ENCODE results near the gene NRK.
"Not testable (repeated sequence)": the region's sequence is repeated elsewhere in the genome, so short reads cannot be mapped to it uniquely, and the experiment has no call there.

The NRK gene

DNA sequence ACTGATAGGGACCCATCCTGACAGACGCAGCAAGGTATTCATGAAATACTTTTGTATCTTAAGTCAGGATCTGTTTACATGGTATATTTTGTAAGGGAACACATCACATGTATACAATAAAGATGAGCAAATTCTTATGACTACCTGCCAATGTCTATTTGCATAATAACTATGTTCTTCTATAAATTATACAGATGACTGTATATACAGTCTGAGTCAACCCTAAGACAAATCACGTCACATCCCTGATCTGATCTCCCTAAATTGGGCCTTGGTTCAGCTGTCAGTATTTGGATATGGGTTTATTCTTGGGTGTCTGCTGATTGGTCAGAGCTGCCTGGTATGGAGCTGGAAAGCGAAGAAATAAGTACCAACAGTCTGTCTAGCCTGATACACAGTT is 122.9 kb downstream of the NRK start:
- TF ChIP-seq, protein P1, sequence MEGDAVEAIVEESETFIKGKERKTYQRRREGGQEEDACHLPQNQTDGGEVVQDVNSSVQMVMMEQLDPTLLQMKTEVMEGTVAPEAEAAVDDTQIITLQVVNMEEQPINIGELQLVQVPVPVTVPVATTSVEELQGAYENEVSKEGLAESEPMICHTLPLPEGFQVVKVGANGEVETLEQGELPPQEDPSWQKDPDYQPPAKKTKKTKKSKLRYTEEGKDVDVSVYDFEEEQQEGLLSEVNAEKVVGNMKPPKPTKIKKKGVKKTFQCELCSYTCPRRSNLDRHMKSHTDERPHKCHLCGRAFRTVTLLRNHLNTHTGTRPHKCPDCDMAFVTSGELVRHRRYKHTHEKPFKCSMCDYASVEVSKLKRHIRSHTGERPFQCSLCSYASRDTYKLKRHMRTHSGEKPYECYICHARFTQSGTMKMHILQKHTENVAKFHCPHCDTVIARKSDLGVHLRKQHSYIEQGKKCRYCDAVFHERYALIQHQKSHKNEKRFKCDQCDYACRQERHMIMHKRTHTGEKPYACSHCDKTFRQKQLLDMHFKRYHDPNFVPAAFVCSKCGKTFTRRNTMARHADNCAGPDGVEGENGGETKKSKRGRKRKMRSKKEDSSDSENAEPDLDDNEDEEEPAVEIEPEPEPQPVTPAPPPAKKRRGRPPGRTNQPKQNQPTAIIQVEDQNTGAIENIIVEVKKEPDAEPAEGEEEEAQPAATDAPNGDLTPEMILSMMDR (IDR thresholded peaks at IDR 0.05; ENCODE audit: extremely low read depth, insufficient read depth, missing control alignments): no peak
- DNase-seq (ENCODE audit: low spot score): no peak
- in situ Hi-C loops (cut with MboI; ENCODE audit: low pct_unique_long_range_greater_than_20kb, low sequenced_read_pairs, unreplicated experiment): no loop called here

DNA sequence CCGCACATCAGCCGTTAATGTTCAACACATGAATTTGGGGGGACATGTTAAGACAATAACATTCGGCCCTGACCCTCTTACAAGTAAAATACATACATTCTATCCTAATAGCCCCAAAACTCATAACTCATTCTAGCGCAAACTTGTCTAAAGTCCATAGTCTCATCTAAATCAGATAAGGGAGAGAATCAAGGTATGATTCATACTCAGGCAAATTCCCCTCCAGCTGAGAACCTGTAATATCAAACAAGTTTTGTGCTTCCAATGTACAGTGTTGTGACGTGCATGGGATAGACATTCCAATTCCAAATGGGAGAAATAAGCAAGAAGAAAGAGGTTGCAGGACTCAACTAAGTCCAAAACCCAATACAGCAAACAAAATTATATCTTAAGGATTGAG is 147.1 kb downstream of the NRK start:
- in situ Hi-C loops (cut with MboI; ENCODE audit: low pct_unique_long_range_greater_than_20kb, low sequenced_read_pairs, unreplicated experiment): no loop called here
- DNase-seq (ENCODE audit: low spot score): no peak
- TF ChIP-seq, protein P1 (IDR thresholded peaks at IDR 0.05; ENCODE audit: extremely low read depth, insufficient read depth, missing control alignments): no peak

DNA sequence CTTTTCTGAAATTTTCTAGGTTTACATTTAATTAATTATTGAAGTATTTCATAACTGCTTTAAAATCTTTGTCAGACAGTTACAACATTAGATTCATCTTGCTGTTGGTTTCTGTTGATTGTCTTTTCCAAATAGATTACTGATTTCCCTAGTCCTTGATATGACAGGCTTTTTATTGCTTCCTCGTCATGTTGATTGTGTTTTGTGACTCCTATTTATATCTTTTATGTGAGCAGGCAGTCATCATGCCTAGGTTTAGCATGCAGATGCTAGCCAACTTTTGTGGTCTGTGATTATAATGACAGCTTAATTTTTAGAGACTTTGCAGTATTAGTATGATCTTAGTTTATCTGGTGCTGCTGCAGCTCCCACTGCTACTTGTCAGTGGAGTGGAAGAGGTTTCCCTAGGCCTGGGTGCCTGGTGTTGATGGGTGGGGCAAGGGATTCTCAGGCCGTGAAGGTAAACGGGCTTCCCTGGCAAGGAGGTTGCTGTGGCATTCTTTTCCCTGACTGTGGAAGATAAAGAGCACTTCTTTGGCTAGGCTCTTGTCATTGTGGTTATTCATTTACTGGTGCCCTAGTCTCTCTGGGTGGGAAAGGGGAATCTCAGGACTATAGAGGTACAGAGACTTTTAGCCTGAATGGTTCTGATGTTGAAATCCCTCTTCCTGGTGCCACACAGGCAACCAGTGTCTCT is 150.5 kb downstream of the NRK start:
- TF ChIP-seq, protein P1 (IDR thresholded peaks at IDR 0.05; ENCODE audit: extremely low read depth, insufficient read depth, missing control alignments): no peak
- in situ Hi-C loops (cut with MboI; ENCODE audit: low pct_unique_long_range_greater_than_20kb, low sequenced_read_pairs, unreplicated experiment): no loop called here
- no peak for DNase-seq (ENCODE audit: low spot score)

DNA sequence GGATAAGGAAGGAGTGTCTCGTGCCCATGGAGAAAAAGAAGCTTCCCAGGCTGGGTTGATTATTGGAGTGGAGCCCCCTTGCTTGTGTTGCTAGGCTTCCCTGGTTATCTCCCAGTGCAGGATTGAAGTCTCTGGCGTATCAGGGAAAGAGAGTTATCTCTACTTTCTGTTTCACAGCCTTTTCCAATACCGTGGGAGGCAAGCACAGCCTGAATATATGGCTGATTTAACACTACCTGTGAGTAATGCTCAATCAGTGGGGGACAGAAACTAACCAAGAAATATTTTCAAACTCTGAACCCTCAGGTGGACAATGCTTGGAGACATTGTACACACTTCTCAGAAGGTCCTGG is 151.0 kb downstream of the NRK start:
- in situ Hi-C loops (cut with MboI; ENCODE audit: low pct_unique_long_range_greater_than_20kb, low sequenced_read_pairs, unreplicated experiment): no loop called here
- TF ChIP-seq, protein P1 (IDR thresholded peaks at IDR 0.05; ENCODE audit: extremely low read depth, insufficient read depth, missing control alignments): no peak

DNA sequence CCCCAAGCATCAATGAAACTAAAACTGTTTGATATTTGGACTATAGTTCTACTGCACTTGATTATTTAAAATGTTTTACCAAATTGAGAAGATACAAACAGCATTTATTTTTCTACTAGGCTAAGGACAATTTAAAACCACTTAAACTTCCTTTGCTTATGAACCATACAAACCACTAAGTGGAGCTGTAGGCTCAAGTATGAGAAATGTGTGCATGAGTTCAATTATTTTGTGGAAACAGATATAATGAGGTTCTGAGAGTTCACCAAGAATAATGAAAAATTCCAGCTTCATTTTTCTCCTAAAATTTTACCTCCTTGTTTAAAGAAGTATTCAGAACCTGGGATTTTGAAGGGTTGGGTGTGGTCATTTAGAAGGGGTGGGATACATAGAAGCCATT is 153.0 kb downstream of the NRK start:
- TF ChIP-seq, protein P1 (IDR thresholded peaks at IDR 0.05; ENCODE audit: extremely low read depth, insufficient read depth, missing control alignments): peak; percentile 33
- no peak for DNase-seq (ENCODE audit: low spot score)
- in situ Hi-C loops (cut with MboI; ENCODE audit: low pct_unique_long_range_greater_than_20kb, low sequenced_read_pairs, unreplicated experiment): no loop called here

More for the DNA sequence above, 151.0 kb downstream of the NRK start:
- DNase-seq (ENCODE audit: low spot score): no peak

DNA sequence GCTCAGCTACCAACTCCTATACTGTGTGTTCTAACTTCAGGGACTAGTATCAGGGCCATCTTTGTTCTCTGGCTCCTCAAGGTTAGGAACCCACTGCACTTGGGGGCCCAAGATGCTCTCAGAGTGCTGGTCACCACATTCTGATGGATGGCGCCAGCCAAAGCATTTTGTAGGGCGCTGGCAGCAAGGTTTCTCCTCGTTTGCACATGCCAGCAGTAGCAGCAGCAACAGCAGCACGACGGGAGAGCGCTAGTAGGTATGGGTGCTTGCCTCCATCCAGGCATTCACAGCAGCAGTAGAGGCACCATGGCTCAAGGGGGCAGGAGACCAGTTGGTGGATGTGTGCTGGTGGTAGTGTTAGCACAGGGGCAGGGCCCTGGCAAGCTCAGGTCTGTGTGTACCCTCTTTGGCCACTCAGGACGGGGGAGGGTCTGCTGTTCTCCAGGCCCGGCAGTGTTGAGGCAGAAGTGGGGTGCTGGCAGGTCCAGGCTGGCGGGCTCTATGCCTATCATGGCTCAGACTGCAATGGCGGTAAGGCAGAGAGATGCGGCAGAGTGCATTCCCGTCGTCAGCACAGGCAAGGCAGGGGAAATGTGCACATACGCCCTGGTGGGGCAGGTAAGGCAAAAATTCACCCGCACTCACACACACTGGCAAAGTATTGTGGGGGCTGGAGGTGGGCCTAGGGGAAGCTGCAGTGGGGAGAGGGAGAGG is 159.6 kb downstream of the NRK start:
- DNase-seq (ENCODE audit: low spot score): no peak
- in situ Hi-C loops (cut with MboI; ENCODE audit: low pct_unique_long_range_greater_than_20kb, low sequenced_read_pairs, unreplicated experiment): no loop called here
- TF ChIP-seq, protein P1 (IDR thresholded peaks at IDR 0.05; ENCODE audit: extremely low read depth, insufficient read depth, missing control alignments): no peak

DNA sequence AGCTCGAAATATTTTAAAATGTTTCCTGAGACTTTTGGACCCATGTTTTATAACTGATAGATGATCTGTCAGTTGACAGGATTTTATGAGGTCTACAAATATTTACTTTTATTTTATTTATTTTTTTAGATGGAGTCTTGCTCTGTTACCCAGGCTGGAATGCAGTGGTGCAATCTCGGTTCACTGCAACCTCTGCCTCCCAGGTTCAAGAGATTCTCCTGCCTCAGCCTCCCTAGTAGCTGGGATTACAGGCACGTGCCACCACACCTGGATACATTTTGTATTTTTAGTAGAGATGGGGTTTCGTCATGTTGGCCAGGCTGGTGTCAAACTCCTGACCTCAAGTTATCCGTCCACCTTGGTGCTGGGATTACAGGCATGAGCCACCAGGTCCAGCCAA is 166.1 kb downstream of the NRK start:
- DNase-seq (ENCODE audit: low spot score); in situ Hi-C loops (cut with MboI; ENCODE audit: low pct_unique_long_range_greater_than_20kb, low sequenced_read_pairs, unreplicated experiment): not testable (repeated sequence)
